Measurements from ENCODE around the gene CMC1. TPM values are rescaled to one million over a fixed set of nuclear protein-coding genes. Genes with fewer than 3 reads are reported as not detected.
"Not testable (repeated sequence)": the region's sequence is repeated elsewhere in the genome, so short reads cannot be mapped to it uniquely, and the experiment has no call there.

CMC1 gene
- polyA plus RNA-seq, 1 donor: 21.0 TPM

DNA sequence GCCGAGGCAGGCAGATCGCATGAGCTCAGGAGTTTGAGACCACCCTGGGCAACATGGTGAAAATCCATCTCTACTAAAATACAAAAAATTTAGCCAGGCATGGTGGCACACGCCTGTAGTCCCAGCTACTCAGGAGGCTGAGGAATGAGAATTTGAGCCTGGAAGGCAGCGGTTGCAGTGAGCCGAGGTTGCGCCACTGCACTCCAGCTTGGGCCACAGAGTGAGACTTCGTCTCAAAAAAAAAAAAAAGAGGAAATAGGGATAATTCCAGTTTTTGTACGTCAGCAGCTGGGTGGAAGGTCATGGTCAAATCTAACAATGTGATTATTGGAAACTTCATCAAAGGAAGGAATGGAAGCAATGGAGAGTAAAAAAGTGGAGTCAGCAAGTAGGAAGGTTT is 3.1 kb downstream of the CMC1 start:
- DNase-seq (ENCODE audit: low read depth): no peak

DNA sequence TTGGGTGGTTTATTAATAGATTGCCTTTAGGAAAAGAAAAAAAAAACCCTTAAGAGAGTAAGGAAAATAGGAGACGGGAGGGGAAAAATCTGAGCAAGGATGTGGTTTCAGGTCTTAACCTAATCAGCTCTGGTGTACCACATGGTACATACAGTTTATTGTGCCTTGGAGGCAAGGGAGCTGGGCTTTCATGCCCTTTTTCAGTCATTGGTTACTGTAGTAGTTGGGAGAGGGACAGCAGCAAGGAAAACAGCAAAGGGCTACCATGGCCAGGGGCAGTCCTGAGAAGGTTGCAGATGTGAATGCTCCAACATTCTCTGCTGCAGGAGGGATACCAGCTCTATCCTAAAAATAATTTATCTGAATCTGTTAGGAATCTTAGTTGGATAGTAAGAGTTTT is 5.9 kb downstream of the CMC1 start:
- DNase-seq (ENCODE audit: low read depth): no peak

DNA sequence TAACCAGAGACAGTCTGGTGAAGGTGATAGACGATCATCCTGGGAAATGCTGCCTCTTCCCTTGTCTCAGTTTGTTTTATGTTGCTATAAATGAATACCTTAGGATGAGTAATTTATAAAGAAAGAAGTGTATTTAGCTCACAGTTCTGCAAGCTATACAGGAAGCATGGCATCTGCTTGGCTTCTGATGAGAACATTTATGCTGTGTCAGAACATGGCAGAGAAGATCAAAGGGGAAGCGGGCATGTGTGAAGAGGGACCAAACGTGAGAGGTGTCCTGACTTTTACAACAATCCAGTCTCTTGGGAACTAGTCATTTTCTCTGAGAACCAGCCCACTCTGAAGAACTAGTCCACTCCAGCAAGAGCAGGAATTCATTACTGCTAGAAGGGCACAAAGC is 9.6 kb downstream of the CMC1 start:
- DNase-seq (ENCODE audit: low read depth): no peak

DNA sequence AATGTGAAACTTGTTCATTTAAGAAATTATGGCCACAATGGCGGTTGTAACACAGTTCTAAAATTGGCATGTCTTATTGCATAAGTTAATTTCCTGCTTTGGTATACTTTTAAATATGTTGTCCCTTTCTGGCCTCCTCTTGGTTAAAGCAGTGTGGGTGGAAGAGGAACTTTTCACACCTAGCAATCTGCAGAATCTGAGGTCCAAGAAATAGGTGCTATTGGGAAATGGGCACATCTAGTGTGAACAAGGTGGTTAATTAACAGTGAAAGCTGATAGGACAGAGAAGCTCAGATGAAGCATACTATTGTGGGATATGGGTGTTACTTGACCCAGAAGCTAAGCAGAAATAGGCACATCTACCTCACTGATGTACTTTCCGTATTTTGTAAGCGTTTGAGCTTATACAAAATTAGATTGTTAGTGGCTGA is 10.6 kb downstream of the CMC1 start:
- DNase-seq (ENCODE audit: low read depth): no peak

DNA sequence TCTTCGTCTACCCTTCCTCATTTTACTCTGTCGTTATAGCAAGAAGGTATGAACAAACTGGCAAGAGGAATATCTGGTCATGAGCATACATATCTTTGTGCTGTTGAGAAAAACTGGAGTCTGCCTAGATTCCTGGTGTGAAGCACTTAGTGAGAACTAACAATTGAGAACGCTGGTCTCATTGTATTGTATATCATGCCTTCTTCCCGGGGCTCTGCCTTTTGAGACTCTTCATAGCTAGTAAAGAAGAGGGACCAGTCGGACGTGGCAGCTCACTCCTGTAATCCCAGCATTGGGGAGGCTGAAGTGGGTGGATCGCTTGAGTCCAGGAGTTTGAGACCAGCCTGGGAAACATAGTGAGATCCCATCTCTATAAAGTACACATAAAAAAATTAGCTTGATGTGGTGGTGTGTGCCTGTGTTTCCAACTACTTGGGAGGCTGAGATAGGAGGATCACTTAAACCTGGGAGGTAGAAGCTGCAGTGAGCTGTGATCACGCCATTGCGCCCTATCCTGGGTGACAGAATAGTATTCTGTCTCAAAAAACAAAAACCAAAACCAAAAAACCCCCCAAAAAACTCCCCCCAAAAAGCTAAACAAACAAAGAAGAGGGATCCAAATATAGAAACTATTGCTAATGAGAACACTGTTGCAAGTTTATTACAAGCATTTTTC is 11.8 kb downstream of the CMC1 start:
- DNase-seq (ENCODE audit: low read depth): no peak

DNA sequence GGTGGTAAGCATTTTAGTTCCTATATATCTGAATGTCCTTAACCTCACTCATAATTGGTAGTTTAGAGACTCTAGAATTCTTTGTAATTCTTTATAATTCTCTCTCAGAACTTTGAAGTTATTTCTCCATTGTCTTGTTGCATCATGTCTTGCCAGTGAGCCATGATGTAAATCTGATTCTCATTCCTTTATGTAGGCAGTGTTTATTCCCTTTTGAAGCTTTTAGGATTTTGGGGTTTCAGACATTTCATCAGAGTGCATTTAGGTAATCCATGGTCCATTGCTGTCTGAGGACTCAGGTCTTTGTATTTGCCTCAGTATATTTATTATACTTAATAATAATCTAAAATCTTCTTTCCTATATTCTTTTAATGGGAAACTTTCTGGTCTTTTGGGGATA is 20.6 kb downstream of the CMC1 start:
- DNase-seq (ENCODE audit: low read depth): no peak

DNA sequence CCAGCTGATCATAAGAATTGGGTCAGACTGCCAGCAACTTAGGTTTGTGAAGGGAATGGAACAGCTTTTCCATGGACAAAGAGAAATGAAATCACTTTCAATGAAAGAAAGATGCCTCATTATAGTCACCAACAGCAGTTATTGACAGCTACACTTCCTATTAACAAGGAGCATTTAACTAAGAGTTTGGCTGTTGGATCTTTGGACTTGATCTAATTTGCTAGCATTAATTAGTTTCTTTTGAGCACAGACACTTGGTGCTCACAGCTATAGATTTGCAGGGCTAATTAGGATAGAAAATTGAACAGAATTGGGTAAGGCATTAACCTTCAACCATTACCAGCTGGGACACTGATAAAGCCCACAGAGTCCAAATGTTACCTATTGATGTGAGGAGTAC is 24.2 kb downstream of the CMC1 start:
- DNase-seq (ENCODE audit: low read depth): no peak

DNA sequence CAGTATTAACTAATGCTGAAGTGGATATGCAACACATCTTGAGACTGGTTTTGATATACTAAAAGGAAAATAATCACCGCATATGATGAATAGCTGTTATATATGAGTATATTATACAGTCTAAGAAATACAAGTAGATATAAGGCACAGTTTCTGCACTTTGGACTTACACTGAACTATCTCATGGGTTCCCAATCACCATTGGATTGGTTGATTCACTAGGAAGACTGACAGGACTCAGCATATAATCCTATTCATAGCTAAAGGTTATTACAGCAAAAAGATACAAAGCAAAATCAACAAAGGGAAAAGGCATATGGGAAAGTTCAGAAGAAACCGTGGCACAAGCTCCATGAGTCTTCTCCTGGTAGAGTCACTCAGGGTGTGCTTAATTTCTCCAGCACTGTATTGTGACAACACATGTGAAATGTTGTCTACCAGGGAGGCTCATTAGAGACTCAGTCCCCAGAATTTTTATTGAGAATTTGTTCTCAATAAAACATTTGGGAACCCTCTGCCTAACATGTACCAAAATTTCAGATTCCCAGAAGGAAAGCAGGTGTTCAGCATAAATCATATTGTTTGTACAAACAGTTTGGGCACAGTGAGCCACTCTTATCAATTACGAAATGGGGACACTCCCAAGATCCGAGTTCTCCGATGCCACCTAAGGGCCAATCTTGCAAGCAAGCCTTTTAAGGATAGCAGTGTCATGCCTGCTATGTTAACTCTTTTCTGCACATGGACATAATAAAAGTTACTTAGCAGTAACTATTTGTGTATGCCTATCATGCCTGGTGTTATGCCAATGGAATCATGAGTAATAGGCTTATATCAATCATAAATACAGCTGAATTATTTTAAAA is 26.8 kb downstream of the CMC1 start:
- DNase-seq (ENCODE audit: low read depth): no peak

DNA sequence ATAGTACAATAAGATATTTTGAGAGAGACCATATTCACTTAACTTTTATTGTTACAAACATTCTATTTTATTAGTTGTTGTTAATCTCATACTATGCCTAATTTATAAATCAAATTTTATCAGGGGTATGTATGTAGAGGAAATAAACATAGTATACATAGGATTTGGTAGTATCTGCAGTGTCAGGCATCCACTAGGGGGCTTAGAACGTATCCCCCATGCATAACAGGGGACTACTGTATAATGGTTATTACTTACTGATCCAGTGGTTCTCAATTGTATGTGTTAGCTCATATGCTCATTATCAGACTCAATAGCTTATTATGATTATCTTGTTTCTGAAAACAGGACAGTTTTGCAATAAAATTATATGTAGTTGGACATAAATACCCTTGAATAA is 27.6 kb downstream of the CMC1 start:
- no peak for DNase-seq (ENCODE audit: low read depth)

DNA sequence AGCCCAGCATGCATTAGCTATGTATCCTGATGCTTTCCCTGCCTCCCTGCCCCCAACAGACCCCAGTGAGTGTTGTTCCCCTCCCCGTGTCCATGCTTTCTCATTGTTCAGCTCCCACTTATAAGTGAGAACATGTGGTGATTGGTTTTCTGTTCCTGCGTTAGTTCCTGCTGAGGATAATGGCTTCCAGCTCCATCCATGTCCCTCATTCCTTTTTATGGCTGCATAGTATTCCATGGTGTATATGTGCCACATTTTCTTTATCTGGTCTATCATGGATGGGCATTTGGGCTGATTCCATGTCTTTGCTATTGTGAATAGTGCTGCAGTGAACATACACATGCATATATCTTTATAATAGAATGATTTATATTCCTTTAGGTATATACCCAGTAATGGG is 28.5 kb downstream of the CMC1 start:
- not testable (repeated sequence) for DNase-seq (ENCODE audit: low read depth)

DNA sequence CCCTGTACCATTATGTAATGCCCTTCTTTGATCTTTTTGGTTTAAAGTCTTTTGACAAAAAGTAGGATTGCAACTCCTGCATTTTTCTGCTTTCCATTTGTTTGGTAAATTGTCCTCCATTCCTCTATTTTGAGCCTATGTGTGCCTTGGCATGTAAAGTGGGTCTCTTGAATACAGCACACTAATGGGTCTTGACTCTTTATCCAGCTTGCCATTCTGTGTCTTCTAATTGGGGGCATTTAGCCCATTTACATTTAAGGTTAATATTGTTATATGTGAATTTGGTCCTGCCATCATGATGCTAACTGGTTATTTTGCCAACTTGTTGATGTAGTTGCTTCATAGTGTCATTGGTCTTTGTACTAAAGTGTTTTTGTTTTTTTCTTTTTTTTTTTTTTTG is 32.4 kb downstream of the CMC1 start:
- no peak for DNase-seq (ENCODE audit: low read depth)

DNA sequence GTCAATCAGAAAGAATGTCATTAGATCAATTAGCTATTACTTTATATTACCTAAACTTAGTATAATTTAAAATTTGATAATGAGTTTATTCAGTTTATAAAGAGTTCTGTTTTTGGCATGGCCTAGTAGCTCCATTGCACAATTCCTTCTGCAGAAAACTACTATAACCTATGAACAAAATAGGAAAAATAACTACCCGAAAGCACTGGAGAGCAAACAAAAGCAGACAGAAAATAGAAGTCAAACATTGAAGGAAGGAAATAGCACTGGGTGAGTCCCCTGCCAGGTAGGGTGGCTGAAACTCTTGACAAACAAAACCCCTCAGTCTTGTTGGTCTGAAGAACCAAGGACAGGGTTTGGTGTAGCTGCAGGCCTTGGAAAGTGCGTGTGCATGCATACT is 37.5 kb downstream of the CMC1 start:
- no peak for DNase-seq (ENCODE audit: low read depth)

DNA sequence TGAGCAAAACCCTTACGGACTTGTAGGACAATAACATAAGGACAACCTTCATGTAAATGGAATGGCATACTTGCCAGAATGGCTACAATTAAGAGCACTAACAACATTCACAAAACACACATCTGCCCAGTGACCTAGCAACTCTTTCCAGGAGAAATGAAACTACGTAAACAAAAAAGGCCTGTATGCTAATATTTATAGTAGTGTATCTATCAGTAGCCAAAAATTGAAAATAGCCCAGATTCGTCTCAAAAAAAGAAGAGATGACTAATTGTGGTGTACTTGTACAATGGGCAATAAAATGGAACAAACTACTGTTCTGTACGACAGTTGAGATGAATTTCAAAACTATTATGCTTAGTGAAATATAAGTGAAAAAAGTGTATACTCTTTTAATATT is 38.4 kb downstream of the CMC1 start:
- no peak for DNase-seq (ENCODE audit: low read depth)

DNA sequence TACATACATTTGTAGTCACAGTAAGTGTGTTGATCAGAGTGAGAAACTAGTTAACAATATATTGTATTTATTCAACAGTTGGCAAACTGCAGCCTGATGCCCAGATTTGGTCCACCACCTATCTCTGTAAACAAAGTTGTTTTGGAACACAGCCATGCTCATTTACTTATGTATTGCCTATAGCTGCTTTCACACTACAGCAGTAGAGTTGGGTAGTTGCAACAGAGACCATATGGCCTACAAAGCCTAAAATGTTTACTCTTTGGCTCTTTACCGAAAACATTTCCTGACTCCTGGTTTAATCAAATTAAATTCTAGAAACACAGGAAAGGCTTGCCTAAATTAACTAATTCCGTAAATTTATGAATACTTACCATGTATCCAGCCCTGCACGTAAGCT is 39.4 kb downstream of the CMC1 start:
- no peak for DNase-seq (ENCODE audit: low read depth)

DNA sequence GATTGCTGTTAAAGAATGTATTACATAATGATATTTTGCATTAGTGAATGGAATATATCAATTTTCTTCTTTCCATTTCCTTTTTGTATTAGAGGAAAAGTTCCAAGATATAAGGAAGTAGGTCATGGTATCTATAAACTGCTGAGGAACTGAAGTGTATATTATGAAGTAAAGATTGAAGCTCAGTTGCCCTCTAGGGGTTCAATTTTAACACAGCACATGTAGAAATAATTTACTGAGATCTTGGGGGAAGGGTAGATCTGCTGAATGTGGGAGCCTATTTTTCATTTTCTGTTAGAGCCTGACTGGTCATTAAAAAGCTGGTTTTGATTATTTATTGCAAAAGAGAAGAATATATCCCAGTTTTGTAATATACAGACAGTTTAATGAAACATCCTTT is 45.2 kb downstream of the CMC1 start:
- DNase-seq (ENCODE audit: low read depth): peak; percentile 45

DNA sequence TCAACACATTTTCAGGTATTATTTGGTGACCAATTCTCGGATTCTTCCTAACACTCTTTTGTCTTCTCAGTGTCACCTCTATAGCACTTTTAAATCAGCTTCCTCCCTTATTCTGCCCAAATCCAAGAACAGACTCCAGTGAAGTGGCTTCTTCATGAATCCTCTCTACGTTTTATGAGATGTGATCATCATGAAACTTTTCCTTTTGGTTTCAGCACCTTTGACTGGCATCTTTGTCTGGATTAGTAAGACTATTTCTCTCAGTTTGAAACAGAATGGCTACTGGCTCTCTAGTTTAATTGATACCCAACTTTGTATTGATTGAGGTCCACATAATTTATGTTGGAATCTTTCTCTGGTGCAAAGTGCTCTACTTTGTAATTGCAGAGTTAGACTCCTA is 45.6 kb downstream of the CMC1 start:
- DNase-seq (ENCODE audit: low read depth): no peak

DNA sequence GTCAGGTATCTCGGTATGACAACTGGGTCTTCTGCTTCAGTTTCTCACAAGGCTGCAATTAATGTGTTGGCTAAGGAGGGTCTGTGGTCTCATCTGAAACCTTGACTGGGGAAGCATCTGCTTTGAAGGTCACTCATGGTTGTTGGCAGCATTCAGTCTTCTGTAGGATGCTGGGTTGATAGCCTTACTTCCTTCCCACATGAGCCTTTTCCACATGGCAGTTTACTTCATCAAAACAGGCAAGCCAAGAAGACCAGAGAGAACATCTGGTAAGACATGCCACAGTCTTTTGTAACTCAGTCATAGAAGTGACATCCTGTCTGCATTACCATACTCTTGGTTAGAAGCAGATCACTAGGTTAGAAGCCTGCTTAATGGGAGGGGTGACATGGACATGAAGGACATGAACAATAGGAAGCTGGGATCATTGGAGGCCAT is 49.5 kb downstream of the CMC1 start:
- no peak for DNase-seq (ENCODE audit: low read depth)

DNA sequence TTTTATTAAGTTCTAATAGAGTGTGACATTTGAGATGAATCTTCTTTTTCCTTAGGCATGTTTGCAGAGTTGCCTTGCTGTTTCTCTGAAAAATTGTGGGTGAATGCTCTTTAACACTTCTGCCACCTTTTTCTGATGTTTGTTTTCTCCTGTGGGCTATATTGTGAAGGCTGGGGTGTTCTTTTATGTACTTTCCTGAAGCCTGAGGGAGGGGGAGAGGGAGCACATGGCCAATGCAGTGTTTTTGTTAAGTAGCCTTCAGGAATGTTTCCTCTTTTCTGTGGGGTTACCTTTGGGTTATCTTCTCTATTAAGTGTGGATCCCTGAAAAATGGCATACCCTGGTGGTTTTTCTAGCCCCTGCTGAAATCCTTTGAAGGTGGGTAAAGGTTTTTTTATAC is 50.2 kb downstream of the CMC1 start:
- DNase-seq (ENCODE audit: low read depth): no peak

DNA sequence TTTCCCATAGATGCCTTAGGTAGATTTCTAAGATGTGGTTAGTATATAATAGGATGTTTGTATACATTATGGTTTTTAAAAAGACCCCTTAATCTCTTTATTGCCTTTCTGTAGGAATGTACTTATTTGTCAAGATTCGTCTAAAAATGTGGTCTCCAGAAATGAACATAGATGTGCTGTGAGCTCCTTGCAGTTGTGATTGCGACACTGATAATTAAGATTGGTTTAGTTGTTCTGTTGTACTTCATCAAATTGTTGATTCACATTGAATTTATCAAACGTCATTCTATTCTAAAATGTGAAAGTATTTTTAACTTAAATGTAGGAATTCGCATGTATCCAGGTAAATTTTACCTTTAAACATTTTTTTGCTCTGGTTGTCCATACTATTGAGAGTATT is 51.2 kb downstream of the CMC1 start:
- DNase-seq (ENCODE audit: low read depth): no peak

DNA sequence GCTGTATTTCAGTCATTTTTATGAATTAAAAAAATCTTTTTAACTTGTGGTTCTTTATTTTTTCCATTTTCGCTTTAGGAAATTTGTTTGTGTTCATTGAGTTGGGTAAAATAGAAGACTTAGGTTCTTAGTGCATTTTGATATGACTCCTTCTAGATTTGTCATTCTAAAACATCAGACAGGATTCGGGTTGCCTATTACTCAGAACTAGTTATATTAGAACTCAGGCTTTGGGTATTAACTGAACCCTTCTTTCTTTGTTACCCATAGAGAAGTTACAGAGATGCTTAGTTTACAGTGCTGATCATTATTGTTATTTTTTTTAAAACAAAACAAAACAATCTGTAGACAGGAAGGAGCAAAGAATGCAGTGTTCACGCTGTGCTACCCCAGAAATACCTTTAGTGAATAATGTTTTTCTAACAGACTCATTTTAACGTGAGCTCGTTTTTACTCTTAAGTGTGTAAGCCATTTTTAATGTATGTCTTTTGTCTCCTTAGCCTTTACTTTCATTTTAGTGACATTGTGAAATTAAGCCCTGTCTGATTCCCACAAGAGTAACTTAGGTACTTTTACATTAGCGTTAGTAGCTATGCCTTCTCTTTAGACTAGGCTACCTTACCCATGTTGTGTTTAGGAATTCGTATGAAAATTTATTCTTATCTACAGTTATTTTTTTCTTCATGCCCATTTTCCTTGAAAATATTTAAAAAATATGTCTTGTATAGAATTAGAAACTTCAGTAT is 53.4 kb downstream of the CMC1 start:
- DNase-seq (ENCODE audit: low read depth): no peak

DNA sequence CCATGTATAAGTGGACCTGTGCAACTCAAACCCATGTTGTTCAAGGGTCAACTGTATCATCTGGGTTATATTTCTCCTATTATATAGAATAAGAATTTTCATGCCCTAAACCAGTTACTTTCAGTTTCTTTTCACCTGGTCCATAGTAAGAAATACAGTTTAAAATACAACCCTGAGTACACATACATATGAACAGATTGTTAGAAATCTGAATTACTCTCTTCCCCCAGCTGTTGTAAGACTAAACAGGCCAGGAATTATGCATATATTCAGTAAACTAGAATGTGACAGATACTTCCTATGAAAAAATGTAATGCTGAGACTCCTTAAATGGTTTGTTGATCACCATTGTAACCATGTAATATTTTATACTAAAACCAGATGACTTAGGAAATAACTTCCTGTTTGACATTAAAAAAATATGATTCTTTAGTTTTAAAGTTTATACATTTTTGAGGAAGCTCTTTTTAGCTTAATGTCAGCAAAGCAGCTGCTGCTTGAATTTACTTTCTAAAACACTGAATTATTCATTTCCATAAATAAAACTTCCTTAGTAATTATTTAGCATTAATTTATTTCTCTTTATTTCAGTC is 54.6 kb downstream of the CMC1 start:
- DNase-seq (ENCODE audit: low read depth): no peak

DNA sequence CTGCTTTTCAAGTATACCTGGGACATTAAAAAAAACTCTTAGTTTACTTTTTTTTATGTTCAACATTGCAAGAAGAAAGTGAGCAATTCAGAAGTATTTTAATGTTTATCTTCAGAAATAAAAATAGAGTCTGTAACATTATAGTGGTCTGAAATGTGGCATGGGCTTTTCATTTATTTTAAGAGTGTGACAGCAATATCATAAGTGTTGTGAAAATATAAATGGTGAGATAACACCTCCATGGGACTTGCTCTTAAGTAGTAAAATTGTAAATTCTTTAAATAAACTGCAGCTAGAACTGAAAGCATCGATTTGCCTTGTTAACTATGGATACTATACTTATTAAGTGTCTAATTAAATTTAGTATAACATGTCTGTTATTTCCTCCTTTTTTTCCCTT is 58.3 kb downstream of the CMC1 start:
- no peak for DNase-seq (ENCODE audit: low read depth)
